NCI-H2081 (cell line): ENCODE results near the gene FHAD1.
A peak's percentile ranks its signal among the peaks of the same experiment; 100 is the strongest.

Experiments
- DNase-seq, 2 experiments: peaks; one replicate each; lab custom pipeline; 2025; lab: John Stamatoyannopoulos, UW

The FHAD1 gene

DNA sequence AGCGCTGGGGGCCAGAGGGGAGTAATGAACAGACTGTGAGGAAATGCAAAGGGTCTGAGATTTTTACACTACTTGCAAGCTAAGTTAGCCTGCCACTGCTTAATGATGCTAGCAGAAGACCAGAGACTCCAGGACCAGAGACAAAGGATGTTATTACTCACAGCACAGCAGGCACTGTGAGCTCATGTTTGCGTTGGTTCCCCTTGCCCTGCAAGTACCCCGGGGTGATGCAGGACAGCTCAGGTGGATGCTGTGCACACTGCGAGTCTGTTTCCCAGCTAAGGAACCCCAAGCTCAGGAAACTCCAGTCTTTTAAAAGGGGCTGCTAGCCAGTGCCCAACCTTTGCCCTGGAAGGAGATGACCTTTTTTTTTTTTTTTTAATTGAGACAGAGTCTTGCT lies 1.2 kb downstream of the FHAD1 start:
- no peak for DNase-seq

DNA sequence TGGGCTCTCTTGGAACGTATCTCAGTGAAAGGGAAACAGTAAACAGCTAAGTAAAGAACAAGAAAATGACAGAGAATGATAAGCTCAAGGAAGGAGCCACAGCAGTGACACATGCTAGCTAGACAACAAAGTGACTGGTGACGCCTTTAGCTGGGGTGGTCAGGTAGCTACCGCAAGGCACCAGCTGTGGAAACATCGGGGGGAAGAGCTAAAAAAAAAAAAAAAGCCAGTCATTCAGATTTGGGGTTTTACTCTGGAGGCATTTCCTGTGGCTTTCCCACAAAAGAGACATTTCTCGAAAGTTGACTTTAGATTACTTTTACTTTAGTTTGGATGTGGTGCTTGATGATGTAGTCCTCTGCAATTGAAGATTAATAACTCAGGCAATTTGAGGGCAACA lies 2.1 kb downstream of the FHAD1 start:
- no peak for DNase-seq

DNA sequence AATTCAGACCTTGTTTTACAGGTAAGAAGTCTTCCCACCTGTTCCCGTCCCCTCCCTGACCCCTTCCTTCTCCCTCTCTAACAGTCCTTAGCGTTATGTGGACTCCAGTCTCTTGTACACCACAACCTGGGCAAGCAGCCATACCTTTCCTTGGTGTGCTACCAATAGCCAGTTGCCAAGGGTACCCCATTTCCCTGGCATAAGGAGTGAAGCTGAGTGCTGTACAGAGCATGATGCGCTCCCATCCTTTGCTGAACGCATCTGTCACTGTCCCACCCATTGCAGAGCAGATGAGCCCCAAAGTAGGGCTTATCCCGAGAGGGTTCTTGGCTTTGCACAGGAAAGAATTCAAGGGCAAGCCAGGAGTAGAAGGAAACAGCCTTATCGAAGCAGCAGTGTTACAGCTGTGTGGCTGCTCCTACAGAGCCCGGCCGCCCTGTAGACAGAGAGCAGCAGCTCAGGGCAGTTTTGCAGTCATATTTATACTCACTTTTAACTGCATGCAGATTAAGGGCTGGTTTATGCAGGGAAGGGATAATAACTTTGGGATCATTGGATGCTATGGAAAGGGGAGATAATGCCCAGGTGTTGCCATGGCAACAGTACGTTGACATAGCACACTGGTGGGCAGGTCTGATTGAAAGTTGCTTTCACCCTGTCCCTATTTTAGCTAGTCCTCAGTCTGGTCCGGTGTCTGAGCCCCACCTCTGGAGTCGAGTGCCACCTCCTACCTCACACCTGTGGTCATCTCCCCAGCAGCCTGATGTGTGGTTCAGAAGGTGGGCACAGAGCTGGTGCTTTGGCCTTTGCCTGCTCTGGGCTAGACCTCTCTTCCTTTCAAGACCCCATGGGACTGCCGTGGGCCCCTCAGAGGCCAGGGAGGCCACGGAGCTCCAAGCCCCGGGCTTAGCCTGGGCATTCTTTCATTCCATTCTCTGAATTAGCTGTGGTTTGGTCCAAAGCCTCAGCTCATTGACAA lies 5.1 kb downstream of the FHAD1 start:
- no peak for DNase-seq

DNA sequence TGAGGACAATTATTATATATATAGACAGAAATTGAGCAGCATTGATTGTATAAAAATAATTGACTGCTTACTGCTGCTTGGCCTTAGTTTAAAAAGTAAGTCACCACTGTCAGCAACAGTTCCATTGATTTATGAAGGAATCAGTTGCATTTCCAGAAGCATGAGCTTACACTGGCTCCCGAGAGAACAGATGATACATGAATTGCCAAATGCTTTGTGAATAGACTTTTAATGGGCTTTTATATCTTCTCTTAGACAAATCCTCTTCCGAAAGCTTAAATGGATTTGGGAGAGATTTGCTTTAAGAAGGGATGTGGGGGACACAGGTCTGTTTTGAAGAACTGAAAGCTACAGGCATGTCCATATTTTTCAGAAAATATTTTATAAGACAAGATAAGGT lies 7.5 kb downstream of the FHAD1 start:
- DNase-seq, result no peak

DNA sequence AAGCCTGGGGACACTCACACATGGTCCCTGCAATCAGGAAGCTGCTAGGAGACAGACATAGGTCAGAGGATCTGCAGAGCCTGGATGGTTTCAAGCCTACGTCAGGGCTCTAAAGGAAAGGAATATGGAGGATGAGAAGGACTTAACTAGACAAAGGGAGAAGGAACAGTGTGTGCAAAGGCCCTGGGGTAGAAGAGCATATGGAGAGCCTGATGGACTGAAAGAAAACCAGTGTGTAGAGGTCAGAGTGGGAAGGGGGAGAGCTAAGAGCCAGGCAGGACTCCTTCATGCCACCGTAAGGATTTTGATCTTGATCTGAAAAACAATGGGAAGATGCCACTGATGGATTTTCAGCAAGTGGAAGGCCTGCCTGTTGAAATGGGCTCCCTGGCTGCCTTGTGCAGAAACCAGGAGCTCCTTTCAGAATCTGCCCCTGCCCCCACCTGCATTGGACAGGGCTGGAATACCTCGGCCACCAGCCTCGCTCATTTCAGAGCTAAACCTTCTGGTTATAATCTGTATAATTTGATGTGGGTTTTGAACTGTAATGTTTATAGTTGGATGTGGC lies 8.6 kb downstream of the FHAD1 start:
- DNase-seq, result no peak

DNA sequence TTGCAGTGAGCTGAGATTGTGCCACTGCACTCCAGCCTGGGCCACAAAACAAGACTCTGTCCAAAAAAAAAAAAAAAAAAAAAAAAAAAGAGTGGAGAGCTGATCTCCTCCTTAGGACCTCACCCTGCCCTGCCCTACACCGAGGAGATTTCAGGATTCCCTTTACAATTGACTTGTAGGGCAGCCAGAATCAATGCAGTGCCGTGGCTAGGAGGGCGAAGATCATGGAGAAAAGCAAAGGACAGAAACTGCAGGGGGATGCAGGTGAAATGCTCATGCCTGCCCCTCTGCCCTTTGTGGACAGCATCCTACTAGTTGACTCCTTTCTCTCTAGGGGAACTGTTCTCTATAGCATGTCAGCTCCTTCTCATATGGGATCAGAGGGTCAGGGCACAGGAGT lies 9.6 kb downstream of the FHAD1 start:
- DNase-seq, result no peak

DNA sequence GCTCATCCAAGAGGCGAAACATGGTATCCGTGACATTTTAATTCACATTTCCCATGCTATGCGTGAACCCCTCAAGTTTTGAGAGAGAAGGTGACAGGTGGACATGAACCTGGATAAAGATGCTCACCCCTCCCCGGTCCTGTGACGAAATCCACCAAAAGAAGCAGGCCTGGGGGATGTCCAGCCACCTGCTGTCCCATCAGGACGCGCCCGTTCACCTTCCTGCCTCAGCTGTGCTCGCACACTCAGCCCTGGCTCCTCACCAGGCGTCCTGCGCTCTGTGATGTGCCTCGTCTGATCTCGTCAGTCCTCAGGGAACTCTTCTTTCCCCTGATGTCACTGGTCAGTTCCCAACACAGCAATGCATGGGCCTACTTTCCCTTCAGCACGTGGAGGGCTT lies 10.3 kb downstream of the FHAD1 start:
- no peak for DNase-seq

DNA sequence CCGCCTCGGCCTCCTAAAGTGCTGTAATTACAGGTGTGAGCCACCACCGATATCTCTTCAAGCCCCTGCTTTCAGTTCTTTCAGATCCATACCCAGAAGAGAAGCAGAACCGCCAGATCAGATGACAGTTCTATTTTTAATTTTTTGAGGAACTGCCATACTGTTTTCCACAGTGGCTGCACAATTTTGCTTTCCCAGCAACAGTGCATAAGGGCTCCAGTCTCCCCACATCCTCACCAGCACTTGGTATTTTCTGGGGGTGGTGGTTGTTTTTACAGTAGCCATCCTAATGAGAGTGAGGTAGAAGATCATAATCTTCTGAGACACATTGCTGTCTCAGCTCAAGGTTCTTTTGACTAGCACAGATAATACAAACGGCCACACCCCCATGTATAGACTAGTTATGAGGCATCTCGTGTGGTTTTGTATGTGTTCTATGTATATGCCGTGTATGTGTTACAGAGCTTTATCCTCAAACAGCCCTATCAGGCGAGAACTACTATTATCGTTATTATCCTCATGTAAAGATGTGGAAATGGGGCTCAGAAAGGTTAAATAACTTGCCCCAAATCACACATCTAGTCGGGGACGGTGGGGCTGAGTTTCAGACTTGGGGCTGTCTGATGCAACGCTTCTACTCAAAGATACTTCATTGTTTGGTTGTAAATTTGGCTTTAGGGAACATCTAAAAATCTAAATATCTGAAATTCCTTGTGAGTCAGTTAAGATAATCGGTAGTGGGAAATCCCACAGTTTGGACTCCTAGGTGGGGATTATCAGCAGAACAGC lies 12.0 kb downstream of the FHAD1 start:
- DNase-seq, result no peak

DNA sequence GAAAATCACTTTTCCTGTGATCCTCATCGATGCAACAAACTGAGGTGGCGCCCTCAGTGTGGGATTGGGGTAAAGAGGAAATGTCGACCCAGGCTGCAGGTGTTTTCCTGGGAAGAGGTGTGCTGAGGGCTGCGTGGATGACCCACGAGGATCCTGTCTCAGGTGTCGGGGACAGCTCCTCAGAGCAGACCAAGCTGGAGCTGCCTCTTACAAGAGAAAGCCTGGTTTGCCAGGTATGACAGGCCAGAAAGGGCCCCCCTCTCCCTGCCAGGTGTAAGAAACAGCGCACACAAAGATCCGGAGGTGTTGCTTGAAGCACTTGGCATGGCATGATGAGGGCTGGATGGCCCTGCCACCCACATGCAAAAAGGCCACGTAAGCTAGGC lies 12.6 kb downstream of the FHAD1 start:
- DNase-seq, result no peak

DNA sequence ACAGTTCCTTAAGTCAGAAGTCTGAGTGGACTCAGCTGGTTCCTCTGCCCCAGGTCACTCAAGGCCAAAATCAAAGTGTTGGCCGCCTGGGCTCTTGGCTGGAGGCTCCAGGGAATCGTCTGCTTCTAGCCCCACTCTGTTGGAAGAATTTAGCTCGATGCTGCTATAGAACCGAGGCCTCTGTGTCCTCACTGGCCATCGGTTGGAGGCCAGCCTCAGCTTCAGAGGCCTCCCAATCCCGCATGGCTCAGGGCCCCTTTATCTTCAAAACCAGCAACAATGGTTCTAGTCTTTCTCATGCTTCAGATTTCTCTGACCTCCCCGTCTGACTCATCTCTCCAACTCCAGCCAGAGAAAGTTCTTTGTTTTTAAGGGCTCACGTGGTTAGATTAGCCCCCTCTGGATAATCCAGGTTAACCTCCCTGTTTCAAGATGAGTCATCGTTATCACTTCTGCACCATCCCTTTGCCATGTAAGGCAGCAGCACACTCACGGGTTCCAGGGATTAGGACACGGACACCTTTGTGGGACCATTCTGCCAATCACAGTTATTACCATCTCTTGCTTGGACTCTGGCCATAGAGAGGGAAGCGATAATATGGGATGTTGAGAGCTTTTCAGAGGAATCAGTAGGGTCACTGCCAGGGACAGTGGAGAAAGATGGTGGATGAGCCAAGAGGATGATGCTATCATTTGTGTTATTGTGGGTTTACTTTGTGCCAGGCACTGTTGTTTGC lies 13.6 kb downstream of the FHAD1 start:
- no peak for DNase-seq

DNA sequence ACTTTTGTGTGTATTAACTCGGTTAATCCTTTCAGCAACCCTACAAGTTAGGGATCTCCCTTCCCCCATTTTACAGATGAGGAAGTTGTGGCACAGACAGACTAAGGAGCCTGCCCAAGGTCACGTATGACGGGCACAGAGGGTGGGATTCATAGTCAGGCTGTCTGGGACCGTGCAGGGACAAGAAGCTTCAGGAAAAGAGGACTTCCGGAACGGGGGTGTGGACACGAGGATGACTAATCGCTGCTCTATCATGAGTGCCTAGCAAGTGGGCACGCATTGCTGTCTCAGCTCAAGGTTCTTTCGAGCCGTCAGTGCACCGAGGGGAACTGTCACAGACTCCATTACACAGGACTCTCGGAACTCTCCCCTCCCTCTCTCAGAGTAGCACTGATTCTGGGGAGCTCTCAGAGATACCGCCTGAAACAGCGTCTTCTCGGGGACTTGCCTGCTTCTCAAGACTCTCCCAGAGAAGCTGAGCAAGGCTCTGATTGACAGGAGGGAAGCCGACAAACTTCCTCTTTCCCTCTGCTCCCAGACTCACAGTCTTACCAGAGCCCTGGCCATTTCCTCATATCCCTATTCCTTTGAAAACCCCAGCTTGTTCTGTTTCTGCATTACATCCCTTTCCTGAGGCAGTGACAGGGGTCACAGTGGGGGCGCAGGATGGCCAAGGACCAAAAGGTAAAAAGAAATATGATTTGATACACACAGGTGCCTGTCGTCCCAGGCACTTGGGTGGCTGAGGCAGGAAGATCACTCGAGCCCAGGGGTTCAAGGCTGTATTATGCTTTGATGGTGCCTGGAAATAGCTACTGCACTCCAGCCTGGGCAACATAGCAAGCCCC lies 14.4 kb downstream of the FHAD1 start:
- DNase-seq, result no peak

DNA sequence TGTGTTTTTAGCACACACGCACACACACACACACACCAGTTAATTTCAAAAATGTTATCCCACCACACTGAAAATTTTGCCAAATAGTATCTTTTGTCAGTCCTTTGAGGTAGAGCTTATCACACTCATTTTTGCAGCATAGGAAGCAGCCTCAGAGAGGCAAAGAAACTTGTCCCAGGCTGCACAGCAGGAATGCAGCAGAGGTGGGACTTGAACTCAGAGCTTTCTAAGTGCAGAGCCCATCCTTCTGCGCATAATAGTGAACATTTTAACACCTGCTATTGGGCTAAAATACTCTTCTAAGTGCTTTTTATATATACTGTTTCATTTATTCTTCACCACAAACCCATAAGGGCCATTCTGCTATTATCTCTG lies 15.0 kb downstream of the FHAD1 start:
- no peak for DNase-seq

DNA sequence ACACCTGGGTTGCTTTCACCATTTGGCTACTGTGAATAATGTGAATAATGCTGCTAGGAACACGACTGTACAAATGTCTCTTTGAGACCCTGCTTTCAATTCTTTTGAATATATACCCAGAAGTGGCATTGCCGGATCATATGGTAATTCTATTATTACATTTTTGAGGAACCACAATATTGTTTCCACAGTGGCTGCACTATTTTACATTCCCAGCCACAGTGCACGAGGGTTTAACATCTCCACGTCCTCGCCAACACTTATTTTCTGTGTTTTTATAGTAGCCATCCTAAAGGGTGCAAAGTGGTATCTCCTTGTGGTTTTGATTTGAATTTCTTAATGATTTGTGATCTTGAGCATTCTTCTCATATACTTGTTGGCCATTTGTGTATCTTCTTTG lies 15.7 kb downstream of the FHAD1 start:
- no peak for DNase-seq

DNA sequence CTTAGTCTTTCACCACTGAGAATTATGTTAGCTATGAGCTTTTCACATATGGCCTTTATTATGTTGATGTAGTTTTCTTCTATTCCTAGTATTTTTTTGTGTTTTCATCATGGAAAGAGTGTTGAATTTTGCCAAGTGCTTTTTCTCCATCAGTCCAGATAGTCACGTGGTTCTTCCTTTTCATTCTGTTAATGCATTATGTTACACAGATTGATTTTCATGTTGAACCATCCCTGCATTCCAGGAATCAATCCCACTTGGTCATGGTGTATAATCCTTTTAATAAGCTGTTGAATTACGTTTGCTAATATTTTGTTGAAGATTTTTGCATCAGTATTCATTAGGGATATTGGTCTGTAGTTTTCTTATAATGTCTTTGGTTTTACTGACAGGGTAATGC lies 17.7 kb downstream of the FHAD1 start:
- no peak for DNase-seq

DNA sequence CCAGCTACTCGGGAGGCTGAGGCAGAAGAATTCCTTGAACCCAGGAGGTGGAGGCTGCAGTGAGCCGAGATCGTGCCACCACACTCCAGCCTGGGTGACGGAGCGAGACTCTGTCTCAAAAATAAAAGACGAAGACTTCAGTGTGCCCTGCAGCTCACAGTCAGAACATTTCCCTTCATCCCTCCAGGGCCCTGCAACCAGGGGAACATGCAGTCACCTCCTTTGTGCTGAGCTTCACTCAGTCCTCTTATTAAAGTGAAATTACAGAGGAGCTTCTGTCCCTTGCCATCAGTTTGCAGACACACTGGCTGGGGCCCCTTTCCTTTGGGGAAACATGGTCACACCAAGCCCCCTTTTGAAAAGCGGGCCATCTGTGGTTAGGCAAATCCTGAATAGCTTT lies 24.2 kb downstream of the FHAD1 start:
- DNase-seq, result no peak

DNA sequence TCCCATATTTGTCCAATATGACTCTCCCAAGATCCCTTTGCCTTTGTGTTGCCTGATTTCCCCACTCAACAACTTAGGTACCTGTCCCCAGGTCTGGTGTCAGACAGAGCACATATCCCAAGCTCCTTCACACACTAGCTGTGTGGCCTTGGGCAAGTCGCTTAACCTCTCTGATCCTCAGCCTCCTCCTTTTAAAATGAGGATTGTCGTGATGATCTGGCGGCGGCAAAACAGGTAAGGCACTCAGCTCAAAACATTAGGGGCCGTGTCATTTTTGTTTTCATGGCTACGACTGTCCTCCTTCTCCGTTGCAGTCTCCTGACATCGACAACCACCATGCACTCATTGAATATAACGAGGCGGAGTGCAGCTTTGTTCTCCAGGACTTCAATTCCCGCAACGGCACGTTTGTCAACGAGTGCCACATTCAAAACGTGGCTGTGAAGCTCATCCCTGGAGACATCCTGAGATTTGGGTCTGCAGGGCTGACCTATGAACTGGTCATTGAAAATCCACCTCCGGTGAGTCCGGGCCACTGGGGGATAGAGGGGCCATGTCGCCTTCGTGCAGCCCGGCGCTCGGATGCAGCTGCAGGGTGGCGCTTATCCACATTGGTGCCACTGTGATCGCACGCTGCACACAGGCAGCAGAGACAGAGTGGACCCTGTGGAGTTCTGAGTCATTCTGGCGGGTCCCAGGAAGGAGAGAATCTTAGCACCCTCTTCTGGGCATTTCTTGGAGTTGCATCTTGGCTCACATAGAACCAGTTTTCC lies 25.2 kb downstream of the FHAD1 start:
- DNase-seq, result peak; percentile 50 to 51

DNA sequence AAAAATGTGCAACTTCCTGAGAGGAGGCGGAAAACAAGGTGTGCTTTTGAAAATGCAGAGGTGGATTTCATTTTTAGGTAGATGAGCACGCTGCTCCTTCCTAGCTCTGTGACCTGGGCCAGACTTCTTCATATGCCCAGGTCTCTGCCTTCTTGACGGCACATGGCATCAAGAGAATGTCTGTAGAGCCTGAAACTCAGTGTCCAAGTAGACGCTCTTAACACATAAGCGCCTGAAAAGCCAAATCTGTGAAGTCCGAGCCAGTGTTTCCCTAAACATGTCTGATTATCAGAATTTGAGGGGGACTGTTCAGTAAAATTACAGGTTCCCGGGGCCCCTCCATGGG lies 25.7 kb downstream of the FHAD1 start:
- DNase-seq, result no peak

DNA sequence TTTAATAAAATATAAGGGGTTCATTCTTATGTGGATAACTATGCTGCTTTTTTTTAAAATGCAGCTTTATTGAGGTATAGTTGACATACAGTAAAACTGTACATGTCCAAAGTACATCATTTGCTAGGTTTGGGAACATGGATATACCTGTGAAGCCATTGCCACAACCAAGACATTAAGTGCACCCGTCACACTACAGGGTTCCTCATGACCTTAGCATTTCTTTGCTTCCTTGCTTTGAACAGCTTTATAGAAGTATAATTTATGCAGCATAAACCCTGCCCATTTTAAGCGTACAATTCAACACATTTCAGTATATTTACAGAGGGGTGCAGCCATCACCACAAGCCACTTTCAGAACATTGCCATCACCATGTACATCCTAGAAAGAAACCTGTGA lies 26.3 kb downstream of the FHAD1 start:
- DNase-seq, result no peak

DNA sequence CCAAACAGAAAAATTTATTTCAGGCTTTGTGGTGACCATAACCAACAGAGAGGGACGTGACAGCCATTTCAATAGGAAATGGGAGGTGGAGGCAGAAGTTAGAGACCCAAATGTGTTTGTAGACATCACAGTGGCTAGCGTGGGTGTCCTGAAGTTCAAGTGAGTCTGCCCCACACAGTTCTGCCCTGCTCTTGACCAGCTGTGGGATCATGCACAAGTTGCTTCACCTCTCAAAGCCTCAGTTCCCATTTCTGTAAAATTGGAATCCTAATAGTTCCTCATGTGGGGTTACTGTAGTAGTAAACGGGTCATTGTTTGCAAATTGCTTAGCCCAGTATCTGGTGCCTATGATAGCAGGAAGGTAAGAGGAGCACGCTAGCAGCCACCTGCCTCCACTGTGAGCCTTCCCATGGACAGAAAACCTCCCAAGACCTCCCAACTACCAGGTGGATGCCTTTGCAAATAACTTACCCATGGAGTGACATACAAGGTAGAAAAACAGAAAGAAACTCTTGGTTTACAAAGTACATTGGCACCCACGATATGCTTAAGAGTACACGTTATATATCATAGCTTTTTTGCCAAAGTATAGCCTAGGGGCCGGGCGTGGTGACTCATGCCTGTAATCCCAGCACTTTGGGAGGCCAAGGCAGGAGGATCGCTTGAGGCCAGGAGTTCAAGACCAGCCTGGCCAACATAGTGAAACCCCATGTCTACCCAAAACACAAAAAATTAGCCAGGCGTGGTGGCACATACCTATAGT lies 29.1 kb downstream of the FHAD1 start:
- DNase-seq, result no peak
